CD4-positive, alpha-beta T cell treated with Interferon gamma for 1 hour (primary cell): Measurements from ENCODE around the gene MLXIPL.
A peak's percentile ranks its signal among the peaks of the same experiment; 100 is the strongest.
"Not testable (repeated sequence)": the region's sequence is repeated elsewhere in the genome, so short reads cannot be mapped to it uniquely, and the experiment has no call there.

ENCODE experiments used
- DNase-seq: peaks from one replicate; pipeline ENCODE4 v3.0.0-alpha.2; 2020

The MLXIPL gene, protein sequence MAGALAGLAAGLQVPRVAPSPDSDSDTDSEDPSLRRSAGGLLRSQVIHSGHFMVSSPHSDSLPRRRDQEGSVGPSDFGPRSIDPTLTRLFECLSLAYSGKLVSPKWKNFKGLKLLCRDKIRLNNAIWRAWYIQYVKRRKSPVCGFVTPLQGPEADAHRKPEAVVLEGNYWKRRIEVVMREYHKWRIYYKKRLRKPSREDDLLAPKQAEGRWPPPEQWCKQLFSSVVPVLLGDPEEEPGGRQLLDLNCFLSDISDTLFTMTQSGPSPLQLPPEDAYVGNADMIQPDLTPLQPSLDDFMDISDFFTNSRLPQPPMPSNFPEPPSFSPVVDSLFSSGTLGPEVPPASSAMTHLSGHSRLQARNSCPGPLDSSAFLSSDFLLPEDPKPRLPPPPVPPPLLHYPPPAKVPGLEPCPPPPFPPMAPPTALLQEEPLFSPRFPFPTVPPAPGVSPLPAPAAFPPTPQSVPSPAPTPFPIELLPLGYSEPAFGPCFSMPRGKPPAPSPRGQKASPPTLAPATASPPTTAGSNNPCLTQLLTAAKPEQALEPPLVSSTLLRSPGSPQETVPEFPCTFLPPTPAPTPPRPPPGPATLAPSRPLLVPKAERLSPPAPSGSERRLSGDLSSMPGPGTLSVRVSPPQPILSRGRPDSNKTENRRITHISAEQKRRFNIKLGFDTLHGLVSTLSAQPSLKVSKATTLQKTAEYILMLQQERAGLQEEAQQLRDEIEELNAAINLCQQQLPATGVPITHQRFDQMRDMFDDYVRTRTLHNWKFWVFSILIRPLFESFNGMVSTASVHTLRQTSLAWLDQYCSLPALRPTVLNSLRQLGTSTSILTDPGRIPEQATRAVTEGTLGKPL

DNA sequence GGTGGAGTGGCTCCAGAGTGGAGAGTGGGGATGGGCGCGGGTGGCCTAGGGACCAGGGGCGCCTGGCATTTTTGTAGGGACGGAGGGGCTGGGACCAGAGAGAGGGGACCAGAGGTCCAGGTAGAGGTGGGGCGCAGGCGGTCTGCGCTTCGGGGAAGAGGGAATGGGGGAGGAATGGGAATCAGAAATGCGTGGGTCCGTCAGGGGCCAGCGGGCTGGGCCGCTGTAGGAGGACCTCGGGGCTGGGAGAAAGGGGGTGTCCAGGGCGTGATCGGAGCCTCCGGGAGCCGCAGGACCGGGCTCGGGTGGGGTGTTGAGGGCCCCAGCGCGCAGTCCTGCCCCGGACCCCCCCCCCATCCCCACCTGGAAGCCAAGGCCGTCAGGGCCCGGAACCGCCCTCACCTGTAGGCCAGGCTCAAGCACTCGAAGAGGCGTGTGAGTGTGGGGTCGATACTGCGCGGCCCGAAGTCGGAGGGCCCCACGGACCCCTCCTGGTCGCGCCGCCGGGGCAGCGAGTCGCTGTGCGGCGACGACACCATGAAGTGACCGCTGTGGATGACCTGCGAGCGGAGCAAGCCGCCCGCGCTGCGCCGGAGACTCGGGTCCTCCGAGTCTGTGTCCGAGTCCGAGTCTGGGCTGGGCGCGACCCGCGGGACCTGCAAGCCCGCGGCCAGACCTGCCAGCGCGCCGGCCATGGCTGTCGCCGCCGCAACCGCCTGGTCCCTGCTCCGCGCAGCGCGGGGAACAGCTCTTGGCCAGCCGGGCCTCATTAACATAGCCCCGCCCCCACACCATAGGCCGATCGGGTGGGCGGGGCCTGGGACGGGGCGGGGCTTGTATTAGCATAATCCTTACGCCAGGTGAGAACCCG, at the start of gene MLXIPL:
Gene MLXIPL (minus strand): TSS at position 725 of the 871 bp plus-strand sequence. CDS start 30 bp downstream, at position 695.
- DNase-seq, result peak; percentile 51

DNA sequence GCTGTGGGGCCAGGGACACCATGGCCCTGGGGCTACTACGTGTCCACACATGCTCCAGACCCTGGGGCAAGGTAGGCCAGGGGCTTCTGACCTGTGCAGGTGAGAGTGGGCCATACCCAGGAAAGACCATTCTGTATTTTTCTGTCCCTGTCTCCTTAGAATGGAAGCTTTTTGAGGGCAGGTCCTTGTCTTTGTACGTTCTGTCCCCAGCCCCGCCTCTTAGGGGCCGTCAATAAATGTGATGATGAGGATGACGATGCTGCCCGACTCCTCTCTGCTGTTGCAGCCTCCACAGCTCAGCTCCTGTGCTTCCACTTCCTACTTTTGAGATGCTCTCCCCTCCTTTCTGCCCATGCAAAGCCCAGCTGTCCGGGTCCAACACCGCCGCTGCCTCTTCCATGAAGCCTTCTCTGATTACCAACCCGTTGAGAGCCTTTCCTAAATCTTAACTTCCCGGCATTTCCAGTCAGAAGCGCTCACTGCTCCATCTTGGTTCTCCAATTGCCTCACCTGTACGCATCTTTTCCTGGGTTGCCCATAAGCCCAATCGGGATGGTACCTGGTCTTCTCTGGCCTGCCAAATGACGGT, 47.6 kb upstream of the MLXIPL start:
- no peak for DNase-seq

DNA sequence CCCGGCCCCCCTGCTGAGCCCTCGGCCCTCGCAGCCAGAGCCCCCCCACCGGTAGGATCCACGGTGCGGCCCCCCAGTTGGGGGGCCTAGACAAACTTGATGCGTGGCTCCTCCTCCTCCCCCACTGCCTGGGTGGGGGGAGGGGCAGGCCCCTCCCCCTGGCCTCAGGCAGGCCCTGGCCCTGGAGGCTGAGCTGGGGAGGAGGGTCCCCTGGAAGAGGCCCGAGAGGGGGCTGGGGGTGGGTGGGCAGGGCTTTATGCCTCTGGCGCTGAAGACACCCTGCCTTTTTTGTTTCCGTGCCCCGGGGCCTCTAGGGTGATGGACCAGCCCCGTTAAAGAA, 47.0 kb upstream of the MLXIPL start:
- no peak for DNase-seq

DNA sequence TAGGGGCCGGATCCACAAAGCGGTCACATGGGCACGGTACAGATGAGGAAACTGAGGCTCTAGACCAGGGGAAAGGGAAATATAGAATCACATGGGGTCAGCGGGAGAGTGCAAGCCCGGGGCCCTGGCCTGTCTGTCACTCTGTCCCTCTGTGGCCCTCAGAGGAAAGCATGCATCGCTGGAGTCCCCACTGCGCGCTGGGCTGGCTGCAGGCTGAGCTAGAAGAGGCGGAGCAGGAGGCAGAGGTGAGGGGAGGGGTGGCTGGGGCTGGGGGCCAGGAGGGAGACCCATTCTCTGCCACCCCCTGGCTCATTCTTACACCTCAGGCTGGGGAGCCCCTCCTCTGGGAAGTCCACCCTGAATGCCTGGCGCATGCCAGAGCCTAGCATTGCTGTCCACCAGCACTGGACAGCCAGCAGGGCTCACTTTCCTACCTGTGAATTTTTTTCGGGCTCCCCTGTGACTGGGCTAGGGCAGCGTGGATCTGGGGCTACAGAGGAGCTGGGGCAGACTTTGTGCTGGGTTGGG, 45.6 kb upstream of the MLXIPL start:
- no peak for DNase-seq

DNA sequence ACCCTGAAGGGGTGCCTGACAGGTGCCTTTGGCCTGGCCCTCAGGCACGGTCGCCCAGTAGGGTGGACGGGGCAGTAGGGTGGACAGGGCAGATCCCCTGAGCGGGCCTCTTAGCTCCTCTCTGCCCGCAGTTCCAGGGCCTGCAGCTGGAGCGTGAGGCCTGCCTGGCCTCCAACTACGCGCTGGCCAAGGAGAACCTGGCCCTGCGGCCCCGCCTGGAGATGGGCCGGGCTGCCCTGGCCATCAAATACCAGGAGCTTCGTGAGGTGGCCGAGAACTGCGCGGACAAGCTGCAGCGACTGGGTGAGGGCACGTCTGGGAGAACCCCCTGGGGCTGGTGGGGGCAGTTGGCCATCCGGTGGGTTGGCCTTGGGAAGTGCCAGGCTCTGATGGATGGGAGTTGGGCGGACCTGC, 45.0 kb upstream of the MLXIPL start:
- DNase-seq, result no peak

DNA sequence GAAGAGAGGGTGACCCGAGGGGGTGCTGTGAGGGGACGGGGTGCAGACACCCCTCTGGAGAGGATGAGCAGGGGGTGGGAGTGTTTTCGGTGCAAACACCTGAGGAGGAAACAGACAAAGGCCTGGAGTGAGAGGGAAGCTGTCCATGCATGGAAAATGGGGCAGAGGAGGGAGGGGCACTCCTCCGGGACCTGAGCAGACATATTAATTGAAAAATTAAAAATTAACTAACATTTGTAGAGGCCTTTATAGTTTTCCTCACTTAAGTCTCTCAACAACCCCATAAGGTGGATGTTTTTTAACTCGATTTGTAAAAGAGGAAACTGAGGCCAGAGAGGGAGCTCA, 44.5 kb upstream of the MLXIPL start:
- no peak for DNase-seq

DNA sequence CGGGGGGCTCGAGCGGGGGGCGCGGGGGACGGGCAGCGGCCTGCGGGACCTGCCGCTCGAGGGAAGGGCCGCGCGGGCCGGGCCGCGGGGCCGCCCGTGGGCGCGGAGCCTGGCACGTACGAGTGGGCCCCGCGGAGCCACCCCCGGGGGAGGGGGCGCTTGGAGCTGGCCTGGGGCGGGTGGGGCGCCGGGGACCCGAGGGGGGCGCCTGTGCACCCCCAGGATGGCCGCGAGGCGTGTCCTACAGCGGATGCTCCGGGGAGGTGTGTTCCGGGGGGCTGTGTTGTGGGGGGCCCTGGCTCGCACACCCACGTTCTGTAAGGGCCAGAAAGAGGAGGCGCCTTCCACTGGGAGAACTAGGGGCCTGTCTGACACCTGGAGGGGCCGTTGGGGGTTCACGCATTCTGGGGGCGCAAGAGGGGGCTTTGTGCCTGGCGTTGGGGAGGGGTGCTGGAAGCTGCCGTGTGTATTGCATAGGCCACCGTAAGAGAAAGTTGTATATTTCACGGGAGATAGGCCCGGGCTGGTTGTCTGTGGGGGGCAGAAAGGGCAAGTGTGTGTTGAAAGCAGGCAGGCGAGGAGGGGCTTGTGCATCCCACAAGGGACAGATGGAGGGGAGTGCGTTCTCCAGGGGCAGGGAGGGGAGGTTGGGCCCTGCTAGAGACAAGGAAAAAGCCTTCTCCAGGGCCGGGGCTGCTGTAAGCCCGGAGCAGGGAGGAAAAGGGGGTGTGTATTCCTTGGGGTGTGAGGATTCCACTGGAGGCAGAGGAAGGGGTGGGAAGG, 44.0 kb upstream of the MLXIPL start:
- no peak for DNase-seq

DNA sequence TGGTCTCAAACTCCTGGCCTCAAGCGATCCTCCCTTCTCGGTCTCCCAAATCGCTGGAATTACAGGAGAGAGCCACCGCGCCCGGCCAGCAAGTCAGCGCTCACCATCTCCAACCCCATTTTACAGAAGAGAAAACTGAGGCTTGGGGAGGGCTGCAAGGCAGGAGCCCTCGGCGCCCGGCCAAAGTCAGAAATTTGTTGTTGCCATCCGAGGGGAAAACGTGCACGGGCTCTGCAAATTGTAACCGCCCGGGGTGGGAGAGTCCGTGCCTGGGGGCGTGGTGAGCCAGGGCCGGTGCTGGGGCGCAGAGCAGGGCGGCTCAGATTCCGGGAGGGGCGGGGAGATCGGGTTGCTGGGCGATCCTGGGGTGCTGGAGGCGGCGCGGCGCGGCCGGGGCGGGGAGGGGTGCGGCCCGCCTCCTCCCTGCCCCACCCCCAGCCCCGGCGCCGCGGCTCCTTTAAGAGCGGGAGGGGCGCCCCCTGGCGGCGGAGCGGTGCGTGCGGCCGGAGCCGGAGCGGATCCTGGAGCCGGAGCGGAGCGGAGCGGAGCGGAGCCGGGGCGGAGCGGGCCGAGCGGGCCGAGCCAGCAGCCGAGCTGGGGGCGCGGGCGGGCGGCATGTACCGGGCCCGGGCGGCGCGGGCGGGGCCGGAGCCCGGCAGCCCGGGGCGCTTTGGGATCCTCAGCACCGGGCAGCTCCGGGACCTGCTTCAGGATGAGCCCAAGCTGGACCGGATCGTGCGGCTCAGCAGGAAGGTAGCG, 43.2 kb upstream of the MLXIPL start, which contains the start of gene VPS37D:
Gene VPS37D (plus strand): TSS at position 488 of the 759 bp plus-strand sequence. CDS start 128 bp downstream, at position 616.
- DNase-seq, result peak; percentile 90

DNA sequence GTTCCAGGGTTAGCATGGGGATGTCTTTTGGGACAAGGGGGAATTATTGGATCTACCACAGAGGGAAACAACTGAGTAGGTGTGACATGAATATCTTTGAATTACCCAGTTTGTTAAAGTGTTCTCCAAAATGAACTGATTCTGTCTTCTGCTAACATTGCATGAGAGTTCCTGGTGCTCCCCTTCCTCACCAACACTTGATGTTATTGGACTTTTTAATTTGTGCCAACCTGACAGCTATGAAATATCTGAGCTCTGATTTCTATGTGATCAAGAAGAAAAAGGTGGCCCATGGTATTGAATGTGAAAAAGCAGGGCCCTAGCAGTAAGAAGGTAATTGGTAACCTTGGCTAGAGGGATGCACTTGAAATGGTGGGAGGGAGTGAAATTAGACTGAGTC, 38.7 kb upstream of the MLXIPL start:
- DNase-seq, result no peak

DNA sequence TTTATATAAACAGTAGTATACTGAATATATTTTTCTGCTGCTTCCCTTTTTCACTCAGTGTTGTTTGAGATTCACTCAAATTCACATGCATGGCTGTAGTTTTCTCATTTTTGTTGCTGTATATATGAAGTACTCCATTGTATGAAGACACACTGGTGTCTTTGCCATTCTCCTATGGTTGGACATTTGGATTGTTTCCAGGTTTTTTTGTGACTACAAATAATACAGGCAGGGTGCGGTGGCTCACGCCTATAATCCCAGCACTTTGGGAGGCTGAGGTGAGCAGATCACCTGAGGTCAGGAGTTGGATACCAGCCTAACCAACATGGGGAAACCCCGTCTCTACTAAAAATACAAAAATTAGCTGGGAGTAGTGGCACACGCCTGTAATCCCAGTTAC, 36.3 kb upstream of the MLXIPL start:
- DNase-seq, result not testable (repeated sequence)

DNA sequence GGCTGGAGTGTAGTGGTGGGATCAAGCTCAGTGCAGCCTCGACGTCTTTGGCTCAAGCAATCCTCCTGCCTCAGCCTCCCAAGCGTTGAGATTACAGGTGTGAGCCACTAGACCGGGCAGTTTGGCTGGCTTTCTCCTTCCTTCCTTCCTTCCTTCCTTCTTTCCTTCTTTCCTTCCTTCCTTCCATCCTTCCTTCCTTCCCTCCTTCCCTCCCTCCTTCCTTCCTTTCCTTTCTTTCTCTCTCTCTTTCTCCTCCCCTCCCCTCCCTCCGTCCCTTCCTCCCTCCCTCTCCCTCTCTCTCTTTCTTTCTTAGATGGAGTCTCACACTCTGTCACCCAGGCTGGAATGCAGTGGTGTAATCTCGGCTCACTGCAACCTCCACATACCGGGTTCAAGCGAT, 35.7 kb upstream of the MLXIPL start:
- DNase-seq, result no peak

DNA sequence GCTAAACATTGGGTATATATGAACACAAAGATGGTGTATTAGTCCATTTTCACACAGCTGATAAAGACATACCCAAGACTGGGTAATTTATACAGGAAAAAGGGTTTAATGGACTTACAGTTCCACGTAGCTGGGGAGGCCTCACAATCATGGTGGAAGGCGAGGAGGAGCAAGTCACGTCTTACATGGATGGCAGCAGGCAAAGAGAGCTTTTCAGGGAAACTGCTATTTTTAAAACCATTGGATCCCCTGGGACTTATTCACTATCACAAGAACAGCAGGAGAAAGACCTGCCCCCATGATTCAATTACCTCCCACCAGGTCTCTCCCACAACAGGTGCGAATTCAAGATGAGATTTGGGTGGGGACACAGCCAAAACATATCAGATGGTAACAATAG, 31.0 kb upstream of the MLXIPL start:
- not testable (repeated sequence) for DNase-seq

DNA sequence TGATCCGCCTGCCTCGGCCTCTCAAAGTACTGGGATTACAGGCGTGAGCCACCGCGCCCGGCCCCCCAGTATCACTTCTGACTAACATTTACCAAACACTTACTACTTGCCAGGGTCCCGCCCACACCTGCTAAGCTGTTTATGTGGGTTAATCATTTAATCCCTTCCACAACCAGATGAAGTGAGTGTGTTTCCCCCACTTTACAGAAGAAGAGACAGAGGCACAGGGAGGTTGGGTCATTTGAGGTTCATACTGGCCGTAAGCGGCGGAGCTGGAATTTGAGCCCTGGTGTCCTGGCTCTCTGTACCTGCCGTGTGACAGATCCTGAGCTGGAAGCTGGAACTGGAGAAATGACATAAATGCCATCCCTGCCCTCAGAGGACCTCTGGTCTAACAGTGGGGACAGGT, 28.2 kb upstream of the MLXIPL start:
- no peak for DNase-seq

DNA sequence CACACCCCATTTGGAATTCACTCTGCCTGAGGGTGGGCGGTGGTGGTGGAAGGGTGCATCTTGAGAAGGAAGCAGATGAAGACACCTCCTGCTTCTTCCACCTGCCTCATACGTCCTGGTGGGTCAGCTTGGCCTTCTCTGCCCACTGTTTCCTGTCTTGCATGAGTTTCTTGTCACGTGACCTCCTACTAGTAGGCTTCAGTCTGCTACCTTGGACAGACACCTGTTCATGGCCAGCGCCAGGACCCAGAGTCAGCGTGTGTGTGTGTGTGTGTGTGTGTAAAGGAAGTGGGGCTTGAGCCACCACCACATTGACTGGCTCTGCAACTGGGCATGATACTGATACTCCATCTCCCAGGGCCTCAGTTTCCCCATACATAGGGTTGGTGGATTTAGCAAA, 26.2 kb upstream of the MLXIPL start:
- no peak for DNase-seq

DNA sequence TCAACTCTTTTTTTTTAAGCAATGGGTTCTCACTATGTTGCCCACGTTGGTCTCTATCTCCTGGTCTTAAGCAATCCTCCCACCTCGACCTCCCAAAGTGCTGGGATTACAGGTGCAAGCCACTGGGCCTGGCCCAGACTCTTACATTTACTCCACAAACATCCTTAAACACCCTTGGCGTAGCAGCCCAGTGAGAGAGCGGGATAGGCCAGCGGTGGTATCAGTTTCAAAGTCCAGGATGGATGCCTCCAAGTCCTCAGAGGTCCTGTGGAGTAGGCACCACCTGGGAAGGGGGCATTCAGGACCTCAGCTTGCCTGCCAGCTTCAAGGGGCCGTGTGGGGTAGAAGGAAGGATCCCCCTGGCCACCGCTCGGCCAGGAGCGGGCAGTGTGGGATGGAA, 25.3 kb upstream of the MLXIPL start:
- no peak for DNase-seq

DNA sequence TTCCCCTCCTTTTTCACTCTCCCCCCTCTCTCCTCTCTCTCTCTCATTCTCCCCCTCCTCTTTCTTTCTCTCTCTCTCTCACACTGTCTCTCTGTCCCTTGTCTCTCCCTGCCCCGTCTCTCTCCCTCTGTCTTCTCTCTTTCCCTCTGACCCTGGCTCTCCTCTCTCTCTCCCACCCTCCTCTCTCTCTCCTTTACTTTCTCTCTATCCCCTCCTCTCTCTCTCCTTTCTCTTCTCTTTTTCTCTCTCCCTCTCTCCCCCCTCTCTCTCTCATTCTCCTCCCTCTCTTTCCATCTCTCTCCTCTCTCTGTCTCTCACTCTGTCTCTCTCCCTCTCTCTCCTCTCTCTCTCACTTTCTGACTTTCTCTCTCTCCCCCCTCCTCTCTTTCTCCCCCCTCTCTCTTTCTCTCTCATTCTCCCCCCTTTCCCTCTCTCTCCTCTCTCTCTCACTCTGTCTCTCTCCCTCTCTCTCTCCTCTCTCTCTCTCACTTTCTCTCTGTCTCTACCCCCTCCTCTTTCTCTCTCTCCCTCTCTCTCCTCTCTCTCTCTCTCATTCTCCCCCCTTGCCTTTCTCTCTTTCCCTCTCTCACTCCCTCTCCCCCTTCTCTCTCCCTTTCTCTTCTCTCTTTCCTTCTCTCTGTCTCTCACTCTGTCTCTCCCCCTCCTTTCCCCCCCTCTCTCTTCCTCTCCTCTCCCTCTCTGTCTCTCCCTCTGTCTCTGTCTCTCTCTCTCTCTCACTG, 24.4 kb upstream of the MLXIPL start:
- no peak for DNase-seq

DNA sequence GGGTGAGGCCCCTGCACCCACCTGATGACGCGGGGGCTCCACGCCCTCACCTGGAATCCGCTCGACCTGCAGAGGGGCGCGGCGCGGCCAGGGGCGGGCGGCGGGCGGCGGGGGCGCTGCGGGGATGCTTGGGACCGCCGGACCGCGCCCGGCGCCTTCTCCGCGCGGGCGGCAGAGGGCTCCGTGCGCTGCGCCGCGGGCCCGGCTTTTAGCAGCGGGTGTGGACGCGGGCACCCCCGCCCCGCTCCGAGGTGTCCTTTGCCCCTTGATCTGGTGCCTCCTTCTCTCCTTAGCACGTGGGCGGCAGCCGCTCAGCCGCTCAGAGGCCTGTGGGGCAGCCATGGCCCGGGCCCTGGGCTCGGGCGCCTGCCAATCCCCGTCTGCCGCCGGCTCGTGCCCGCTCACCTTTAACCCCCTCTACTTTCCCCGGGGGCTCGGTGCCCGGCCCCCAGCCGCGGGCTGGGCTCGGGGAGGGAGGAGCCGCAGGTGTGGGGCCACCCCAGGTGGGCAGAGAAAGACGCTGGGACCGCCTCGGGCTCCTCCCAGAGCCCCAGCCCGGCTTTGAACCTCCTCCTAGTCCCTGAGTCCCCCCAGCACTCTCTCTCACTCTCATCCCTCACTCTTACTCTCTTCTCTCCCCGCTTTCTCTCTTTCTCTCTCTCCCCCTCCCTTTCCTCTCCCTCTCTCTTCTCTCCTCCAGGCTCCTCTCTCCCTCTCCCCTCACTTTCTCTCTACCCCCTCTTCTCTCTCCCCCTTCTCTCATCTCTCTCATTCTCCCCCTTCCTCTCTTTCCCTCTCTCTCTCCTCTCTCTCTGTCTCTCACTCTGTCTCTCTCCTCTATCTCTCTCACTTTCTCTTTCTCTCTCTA, 23.6 kb upstream of the MLXIPL start:
- peak; percentile 22 for DNase-seq

DNA sequence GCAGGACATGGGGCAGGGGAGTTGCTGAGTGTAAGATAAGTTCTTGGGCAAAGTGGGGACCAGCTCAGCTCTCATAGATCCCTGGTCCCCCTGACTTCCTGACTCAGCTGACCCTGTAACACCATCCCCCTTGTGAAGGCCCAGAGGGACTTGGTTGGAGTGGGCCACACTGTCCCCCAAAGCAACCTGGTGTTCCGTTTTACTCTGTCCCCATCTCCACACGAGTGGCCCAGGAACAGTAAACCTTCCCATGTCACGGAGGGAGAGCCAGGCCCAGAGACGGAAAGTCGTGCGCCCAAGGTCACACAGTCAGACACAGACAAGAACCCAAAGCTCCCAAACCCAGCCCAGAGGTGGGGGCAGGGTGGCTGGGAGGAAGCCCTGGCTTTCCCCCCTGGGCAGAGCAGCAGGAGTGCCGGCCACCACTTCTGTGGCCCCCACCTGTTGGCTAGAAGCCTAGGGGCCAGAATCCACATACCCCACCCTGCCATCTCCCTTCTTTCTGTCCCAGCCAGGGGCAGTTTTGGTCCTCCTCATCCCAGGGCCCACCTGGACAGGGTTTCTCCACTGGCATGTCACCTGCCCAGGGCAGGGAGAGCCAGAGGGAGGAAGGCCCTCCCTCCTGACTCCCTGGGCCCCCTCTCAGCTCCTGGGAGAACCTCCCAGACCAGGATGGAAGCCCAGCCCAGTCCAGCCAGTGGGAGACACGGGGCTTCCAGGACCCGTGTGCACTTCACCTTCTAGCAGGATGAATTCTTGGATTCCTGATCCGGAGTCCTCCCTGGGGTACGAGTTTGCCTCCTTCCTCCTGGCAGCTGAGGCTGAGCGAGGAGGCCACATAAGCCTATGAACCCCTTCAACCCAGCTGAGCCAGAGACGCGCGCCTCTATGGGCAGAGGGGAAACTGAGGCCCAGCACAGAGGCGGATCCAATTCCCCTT, 22.7 kb upstream of the MLXIPL start:
- DNase-seq, result no peak
